Tibial artery (tissue), 4 donors: ENCODE measurements around the gene KCNMA1.

Experiments
- DNase-seq, 2 donors: peaks; one replicate each; pipeline ENCODE4 v3.0.0-alpha.2; 2019
- H3K27ac ChIP-seq, 2 donors: fragments of 200-600 bp; sonication (generic) in 1 of 2; 1 replicate in 1 of 2; 2 replicates in 1 of 2; pipeline ENCODE4 v1.5.1; 2018 to 2019; ENCODE audit warnings: mild to moderate bottlenecking in 1 of 2
- H3K27me3 ChIP-seq, 2 donors: fragments of 200-600 bp; sonication (generic) in 1 of 2; one replicate each; pipeline versions ENCODE4 v1.5.1 to v1.6.0; 2016 to 2019
- H3K36me3 ChIP-seq, 3 donors: fragments of 200-600 bp; sonication (generic) in 2 of 3; one replicate each; pipeline ENCODE4 v1.5.1; 2016 to 2019; ENCODE audit warnings: mild to moderate bottlenecking in 2 of 3
- H3K4me1 ChIP-seq, 4 donors: fragments of 200-600 bp; sonication (generic) in 2 of 4; 1 replicate in 3 of 4; 2 replicates in 1 of 4; pipeline ENCODE4 v1.5.1; 2016 to 2019
- H3K4me3 ChIP-seq, 2 donors: fragments of 200-600 bp; sonication (generic) in 1 of 2; 1 replicate in 1 of 2; 2 replicates in 1 of 2; pipeline ENCODE4 v1.5.1; 2018 to 2019; ENCODE audit warnings: mild to moderate bottlenecking in 2 of 2
- H3K9me3 ChIP-seq, 3 donors: fragments of 200-600 bp; sonication (generic) in 1 of 3; one replicate each; pipeline ENCODE4 v1.5.1; 2016 to 2019
- intact Hi-C: fragments of 100-400 bp; cut with DNase I; formaldehyde crosslinking; loops from one replicate; pipeline ENCODE4 v1.15.0; 2023; ENCODE audit warnings: low total_unique reads
- TF ChIP-seq, protein P1 (sequence below), 2 experiments: fragments of 200-600 bp in 1 of 2; fragments of 450-650 bp in 1 of 2; IDR thresholded peaks; one replicate each; pipeline ENCODE4 v1.5.1; 2017 to 2019; ENCODE audit warnings: antibody characterized with exemption in 2 of 2, mild to moderate bottlenecking in 1 of 2, moderate library complexity in 1 of 2

Gene KCNMA1

DNA sequence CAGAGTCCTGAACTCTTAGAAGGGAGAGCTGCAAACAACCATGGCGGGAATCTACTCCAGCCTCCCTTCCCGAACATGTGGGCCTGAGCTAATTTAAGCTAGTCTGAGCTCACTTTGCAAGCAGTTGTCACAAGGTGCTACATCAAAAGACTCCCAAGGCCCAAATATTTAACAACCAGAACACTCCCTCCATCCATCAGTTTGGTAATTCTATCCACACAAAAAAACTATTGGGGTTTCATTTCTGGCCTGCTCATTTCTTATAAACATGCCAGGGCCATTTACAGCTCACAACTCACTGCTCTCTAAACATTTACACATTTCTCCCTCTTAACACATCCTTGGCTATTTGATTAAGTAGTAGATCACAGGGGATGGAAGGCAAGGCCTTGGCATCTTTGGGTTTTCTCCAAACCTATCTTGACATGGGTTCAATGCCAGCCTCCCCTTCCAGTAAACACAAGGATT, 263.4 kb downstream of the KCNMA1 start:
- no peak for DNase-seq
- Histone ChIP-seq H3K27me3 (no peaks in the 10 kb centered on the region), H3K27ac (no peak overlapping the region), H3K4me1 (peaks cover 0 to 57% (median 28%) of the 10 kb centered on the region in 4 donors), H3K4me3 (no peak overlapping the region), H3K36me3 (no peaks in the 10 kb centered on the region), H3K9me3 (no peaks in the 10 kb centered on the region)
- TF ChIP-seq, protein P1, sequence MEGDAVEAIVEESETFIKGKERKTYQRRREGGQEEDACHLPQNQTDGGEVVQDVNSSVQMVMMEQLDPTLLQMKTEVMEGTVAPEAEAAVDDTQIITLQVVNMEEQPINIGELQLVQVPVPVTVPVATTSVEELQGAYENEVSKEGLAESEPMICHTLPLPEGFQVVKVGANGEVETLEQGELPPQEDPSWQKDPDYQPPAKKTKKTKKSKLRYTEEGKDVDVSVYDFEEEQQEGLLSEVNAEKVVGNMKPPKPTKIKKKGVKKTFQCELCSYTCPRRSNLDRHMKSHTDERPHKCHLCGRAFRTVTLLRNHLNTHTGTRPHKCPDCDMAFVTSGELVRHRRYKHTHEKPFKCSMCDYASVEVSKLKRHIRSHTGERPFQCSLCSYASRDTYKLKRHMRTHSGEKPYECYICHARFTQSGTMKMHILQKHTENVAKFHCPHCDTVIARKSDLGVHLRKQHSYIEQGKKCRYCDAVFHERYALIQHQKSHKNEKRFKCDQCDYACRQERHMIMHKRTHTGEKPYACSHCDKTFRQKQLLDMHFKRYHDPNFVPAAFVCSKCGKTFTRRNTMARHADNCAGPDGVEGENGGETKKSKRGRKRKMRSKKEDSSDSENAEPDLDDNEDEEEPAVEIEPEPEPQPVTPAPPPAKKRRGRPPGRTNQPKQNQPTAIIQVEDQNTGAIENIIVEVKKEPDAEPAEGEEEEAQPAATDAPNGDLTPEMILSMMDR (IDR thresholded peaks at IDR 0.05) = no peak
- intact Hi-C loops = no loop called here

DNA sequence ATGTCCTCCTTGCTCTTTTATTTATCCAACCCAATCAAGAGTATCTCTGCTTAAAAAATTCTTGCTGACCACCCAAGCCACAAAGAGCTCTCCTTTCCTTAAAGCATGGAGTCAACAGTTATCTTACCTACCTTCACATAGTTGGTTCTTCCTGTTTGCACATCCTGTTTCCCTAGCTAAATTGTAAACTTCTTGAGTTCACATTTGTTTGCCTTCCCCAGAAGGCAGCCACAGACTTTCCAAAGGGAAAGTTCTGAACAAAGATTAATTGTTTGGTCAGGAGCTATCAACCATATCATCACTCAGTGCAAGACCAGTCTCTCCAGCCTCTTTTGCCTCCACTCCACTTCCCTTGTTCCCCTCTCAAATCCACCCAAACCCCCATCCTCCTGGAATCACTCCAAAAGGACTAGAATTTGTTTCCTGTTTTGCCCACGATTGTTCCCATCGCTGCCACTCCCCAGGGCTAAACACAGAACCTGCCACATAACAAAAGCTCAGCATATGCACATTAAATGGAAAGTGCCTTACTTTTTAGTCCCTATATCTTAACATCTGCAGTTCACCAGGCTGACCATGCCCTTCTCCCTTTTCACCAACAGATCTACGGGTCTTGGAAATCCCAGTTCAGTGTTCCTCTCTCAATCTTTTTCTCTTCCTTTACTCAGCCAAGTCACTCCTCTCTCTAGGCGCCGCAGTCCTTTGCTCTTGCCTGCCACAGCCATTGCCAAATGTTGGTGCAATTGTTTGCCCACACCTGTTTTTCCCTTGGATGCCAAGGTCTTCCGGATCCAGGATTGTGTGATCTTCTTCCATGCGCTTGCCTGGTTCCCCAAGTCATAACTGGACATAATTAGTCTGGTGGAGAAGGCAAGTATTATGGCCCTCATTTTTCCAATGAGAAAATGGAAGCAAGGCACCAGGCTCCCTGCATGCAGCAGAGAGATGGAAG, 265.5 kb downstream of the KCNMA1 start:
- TF ChIP-seq, protein P1 (IDR thresholded peaks at IDR 0.05) = no peak

GRCh38 chr10:77371421-77371820, 266.2 kb downstream of the KCNMA1 start:
- no peak for DNase-seq
- no peaks in the 10 kb centered on the region for H3K27me3 ChIP-seq
- TF ChIP-seq, protein P1 (IDR thresholded peaks at IDR 0.05) = no peak
- peaks cover 0 to 10% (median 5%) of the 10 kb centered on the region in 3 donors for H3K9me3 ChIP-seq
- H3K4me3 ChIP-seq = no peak overlapping the region
- intact Hi-C loops = no loop called here
- H3K36me3 ChIP-seq = peaks cover 0 to 5% (median 0%) of the 10 kb centered on the region in 3 donors
- H3K4me1 ChIP-seq = peaks cover 0 to 45% (median 24%) of the 10 kb centered on the region in 4 donors
- no peak overlapping the region for H3K27ac ChIP-seq

More for the DNA sequence above, 265.5 kb downstream of the KCNMA1 start:
- Histone ChIP-seq H3K27ac (no peak overlapping the region), H3K4me1 (peaks cover 0 to 49% (median 26%) of the 10 kb centered on the region in 4 donors), H3K4me3 (no peak overlapping the region), H3K9me3 (peaks cover 0 to 10% (median 5%) of the 10 kb centered on the region in 3 donors), H3K36me3 (peaks cover 0 to 5% (median 0%) of the 10 kb centered on the region in 3 donors), H3K27me3 (no peaks in the 10 kb centered on the region)
- intact Hi-C loops = no loop called here
- no peak for DNase-seq

DNA sequence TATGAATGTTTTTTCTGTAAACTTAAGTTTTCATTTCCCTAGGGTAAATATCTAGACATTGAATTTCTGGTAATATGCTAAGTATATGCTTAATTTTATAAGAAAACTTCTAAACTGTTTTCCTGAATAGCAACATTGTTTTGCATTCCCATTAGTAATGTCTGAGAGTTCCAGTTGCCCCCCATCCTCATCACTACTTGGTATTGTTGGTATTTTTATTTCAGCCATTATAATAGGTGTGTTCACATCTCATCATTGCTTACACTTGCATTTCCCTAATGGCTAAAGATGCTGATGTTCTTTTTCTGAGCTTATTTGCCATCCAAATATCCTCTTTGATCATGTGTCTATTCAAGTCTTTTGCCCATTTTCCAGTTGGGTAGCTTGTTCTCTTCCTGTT, 269.6 kb downstream of the KCNMA1 start:
- no peak for DNase-seq

GRCh38 chr10:77363210-77363609, 274.4 kb downstream of the KCNMA1 start:
- no peak for DNase-seq
- Histone ChIP-seq H3K36me3 (no peaks in the 10 kb centered on the region), H3K27me3 (no peaks in the 10 kb centered on the region), H3K4me1 (peaks cover 0 to 41% (median 11%) of the 10 kb centered on the region in 4 donors), H3K4me3 (no peak overlapping the region), H3K27ac (no peak overlapping the region), H3K9me3 (peaks cover 0 to 3% (median 0%) of the 10 kb centered on the region in 3 donors)
- TF ChIP-seq, protein P1 (IDR thresholded peaks at IDR 0.05) = no peak
- intact Hi-C loops = no loop called here

More for the DNA sequence above, 269.6 kb downstream of the KCNMA1 start:
- Histone ChIP-seq H3K27ac (no peak overlapping the region), H3K27me3 (no peaks in the 10 kb centered on the region), H3K9me3 (peaks cover 0 to 10% (median 5%) of the 10 kb centered on the region in 3 donors), H3K4me3 (no peak overlapping the region), H3K4me1 (peaks cover 0 to 41% (median 23%) of the 10 kb centered on the region in 4 donors), H3K36me3 (peaks cover 0 to 5% (median 0%) of the 10 kb centered on the region in 3 donors)
- TF ChIP-seq, protein P1 (IDR thresholded peaks at IDR 0.05) = no peak
- intact Hi-C loops = no loop called here
